GM15510 (cell line): Measurements from ENCODE around the gene C2CD2L.

Source experiments
- POLR2A ChIP-seq: IDR thresholded peaks from 3 replicates; pipeline ENCODE4 v1.6.1; 2011; ENCODE audit warnings: borderline replicate concordance; ENCODE audit not compliant: insufficient read length; ENCODE audit errors: extremely low read depth

Gene C2CD2L

DNA sequence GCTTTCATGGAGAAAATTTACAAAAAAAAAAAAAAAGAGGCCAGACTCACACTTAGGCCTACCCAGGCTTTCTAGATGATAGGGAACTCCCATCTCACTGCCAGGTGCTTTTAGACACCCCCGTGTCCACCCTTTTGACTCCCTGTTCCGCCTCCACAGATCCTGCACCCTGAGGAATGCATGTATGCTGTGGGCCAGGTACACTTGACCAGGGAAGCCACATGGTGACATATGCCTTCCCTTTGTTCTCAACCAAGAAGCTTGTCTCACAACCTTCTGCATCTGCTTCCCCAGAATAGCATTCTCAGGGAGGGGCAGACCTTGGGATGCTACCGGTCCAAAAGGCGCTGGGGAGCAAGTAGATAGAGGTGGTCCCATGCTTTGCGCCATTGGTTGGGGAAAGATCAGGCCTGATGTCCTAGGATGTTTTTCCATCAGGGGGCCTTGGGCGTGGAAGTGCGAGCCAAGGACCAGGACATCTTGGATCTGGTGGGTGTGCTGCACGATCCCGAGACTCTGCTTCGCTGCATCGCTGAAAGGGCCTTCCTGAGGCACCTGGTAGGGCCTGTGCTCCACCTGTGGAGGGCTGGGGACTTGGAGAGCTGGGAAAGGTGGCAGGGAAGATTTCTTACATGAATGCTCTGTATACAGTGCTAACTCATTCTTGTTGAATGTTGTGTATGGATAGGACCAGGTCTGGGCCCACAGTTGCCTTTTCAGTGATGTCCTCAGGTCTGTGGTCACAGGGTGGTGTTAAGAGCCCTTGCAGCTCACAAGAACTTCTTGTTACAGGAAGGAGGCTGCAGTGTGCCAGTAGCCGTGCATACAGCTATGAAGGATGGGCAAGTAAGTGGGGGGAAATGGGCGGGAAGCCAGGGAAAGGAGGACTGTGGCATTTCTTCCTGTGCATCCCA, 14.9 kb upstream of the C2CD2L start:
- TF ChIP-seq POLR2A, result no peak

GRCh38 chr11:119092880-119093842, 14.0 kb upstream of the C2CD2L start:
- peak; percentile 38 for TF ChIP-seq POLR2A

- no peak for TF ChIP-seq POLR2A
Observed at GRCh38 chr11:119093942-119094815, 13.0 kb upstream of the C2CD2L start.

DNA sequence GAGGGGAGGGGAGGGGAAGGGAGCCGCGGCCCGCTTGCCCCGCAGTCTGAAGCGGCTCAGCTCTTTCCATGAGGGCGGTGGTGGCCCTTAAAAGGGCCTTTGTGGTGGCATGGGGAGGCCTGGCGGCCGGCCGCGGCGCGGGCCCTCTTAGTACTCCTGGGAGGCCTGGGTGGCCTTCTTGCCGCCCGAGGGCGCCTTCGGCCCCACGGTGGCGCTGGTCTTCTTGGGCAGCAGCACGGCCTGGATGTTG, 12.4 kb upstream of the C2CD2L start:
- no peak for TF ChIP-seq POLR2A

GRCh38 chr11:119095066-119095880, 11.9 kb upstream of the C2CD2L start:
- peak; percentile 100 for TF ChIP-seq POLR2A

GRCh38 chr11:119099711-119100110, 7.4 kb upstream of the C2CD2L start:
- no peak for TF ChIP-seq POLR2A

GRCh38 chr11:119100246-119100970, 6.7 kb upstream of the C2CD2L start:
- TF ChIP-seq POLR2A, result no peak

DNA sequence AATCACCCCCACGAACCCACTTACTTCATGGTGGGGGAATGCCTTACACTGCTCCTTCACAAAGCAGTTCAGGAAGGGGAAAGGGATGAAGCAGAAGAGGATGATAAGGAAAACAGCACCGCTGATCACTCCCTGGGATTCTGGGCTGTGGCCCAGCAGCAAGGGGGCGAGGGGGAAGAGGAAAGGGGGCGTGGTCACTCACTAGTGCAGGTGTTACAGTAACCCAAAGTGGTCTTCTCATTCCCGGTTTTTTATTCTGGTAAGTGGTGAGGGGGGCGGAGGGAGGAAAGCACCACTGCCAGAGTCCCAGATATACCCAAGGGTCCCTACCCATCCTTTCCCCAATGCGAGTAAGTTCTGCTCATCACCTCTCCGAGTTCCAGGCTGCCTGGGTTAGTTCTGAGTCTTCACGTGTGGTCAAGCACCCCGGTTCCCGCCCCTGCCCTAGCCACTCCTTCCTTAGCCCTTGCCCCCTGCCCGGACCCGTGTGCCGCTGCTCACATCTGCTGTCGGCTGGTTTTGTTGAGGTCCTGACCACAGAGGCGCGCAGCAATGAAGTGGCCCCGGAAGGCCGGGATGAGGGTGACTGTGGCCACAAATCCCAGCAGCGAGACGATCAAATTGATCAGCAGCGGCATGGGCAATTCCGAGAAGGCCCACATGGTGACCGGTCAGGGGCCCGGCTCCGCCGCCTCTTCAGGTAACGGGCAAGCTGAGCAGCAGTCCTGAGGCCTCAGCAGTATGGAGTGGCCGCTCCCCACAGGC, 6.0 kb upstream of the C2CD2L start:
- TF ChIP-seq POLR2A, result no peak

DNA sequence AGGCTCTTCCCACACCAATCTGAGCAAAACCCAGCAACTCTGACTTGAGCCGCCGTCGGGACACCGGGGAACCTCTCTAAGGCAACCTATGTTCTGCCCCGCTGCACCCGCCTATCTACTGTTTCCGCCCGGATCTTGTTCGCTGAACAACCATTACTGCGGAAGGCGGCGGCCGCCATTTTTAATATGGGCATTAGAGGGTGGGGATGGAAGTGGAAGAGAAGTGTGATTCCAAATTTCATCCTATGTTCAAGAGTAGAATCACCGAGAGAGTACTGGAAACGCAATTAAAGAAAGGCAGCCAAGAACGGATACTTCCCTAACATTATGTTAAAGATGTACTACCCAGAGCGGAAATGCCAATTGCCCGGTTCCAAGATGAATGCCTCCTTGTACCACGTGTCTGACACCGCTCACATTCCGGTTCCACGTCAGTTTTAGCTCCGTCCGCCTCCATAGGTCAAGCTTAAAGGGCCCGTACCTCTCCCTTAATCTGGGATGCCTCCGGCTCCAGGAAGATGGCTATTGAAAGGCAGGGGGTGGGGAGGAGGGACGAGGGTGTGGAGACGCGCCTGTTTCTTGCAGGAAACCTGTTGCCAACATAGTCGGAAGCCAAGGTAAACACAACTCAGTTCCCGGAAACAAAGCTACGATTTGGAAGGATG, 5.3 kb upstream of the C2CD2L start, which contains the start of gene DPAGT1:
Gene DPAGT1, minus strand, starts transcription at position 95 of the 665 bp plus-strand sequence. CDS start 198 bp downstream, outside the sequence.
- TF ChIP-seq POLR2A, result no peak

DNA sequence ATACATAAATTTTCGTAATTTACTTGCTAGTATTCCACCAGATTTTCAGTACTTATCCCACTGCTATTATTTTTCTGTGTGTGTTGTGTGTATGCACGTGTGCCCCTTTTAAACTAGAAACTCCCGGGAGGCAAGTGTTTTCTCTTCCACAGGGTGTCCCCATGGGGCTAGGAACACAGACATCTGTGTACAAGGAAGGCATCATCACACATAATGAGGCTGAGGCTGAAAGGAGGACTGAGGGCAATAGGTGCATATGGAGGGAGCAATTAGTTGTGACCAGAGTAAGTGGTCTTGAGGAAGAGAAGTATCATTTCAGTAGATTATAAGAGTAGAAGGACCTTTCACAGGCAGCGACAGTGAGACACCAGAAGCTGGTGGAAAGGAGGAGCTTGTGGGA, 3.4 kb upstream of the C2CD2L start:
- TF ChIP-seq POLR2A, result no peak

DNA sequence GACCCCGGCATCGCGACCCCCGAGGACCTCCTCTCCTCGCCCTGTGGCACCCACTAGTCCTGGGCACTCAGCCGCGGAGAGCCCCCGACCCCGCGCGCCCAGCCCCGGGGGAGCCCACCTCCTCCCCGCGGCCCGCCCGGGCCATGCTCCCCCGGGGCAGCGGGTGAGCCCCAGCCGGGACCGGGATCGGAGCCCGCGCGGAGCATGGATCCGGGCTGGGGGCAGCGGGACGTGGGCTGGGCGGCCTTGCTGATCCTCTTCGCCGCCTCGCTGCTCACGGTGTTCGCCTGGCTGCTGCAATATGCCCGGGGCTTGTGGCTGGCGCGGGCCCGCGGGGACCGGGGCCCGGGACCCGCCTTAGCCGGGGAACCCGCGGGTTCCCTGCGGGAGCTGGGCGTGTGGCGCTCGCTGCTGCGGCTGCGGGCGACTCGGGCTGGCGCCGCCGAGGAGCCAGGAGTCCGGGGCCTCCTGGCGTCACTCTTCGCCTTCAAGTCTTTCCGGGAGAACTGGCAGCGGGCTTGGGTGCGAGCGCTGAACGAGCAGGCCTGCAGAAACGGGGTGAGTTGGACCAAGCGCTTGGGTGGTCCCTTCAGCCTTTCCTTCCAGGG, 498 bp downstream of the C2CD2L start:
- TF ChIP-seq POLR2A, result no peak
